Right lobe of liver (tissue), 6 donors: ENCODE data around the gene PHF21B. TPM values are rescaled to one million over a fixed set of nuclear protein-coding genes. Genes with fewer than 3 reads are reported as not detected.

Experiments used
- ATAC-seq, 4 donors: fragments of 200-7000 bp; cut with Tn5 transposase; one replicate each; pipeline ENCODE4 v1.9.1; 2020; ENCODE audit warnings: mild to moderate bottlenecking in 4 of 4, moderate library complexity in 4 of 4
- DNase-seq, 3 donors: peaks; one replicate each; pipeline ENCODE4 v3.0.0-alpha.2; 2020
- H3K27ac ChIP-seq, 3 donors: fragments of 200-600 bp; one replicate each; pipeline ENCODE4 v1.8.0; 2022
- H3K27me3 ChIP-seq, 2 donors: fragments of 200-600 bp; one replicate each; pipeline ENCODE4 v1.8.0; 2022
- H3K36me3 ChIP-seq, 4 donors: fragments of 200-600 bp; sonication (generic) in 1 of 4; one replicate each; pipeline versions ENCODE4 v1.5.1 to v1.8.0; 2017 to 2022; ENCODE audit warnings: control low read depth in 1 of 4
- H3K4me1 ChIP-seq, 4 donors: fragments of 200-600 bp; sonication (generic) in 1 of 4; one replicate each; pipeline versions ENCODE4 v1.5.1 to v1.8.0; 2017 to 2022; ENCODE audit warnings: control low read depth in 1 of 4
- H3K4me3 ChIP-seq, 3 donors: fragments of 200-600 bp; one replicate each; pipeline ENCODE4 v1.8.0; 2022
- H3K9me3 ChIP-seq, 4 donors: fragments of 200-600 bp; sonication (generic) in 1 of 4; one replicate each; pipeline versions ENCODE4 v1.5.1 to v1.8.0; 2017 to 2022; ENCODE audit warnings: control low read depth in 1 of 4
- POLR2A ChIP-seq: fragments of 450-650 bp; IDR thresholded peaks from one replicate; pipeline ENCODE4 v1.6.1; 2017; ENCODE audit warnings: antibody characterized with exemption, mild to moderate bottlenecking
- WGBS: methylation state at CpG from one replicate; pipeline ENCODE4 v1.1.6; 2018; ENCODE audit warnings: low coverage, low lambda C conversion rate; ENCODE audit not compliant: insufficient coverage; ENCODE audit errors: missing lambda C conversion rate; 5-methylcytosine and 5-hydroxymethylcytosine counted together
- intact Hi-C, 2 donors: fragments of 100-400 bp; cut with DNase I; formaldehyde crosslinking; loops; one replicate each; pipeline versions ENCODE4 v1.11.2 to v1.14.1; 2022
- total RNA-seq, 6 experiments: library from RNA; depleted of rRNA in 2 of 6; stranded (reverse); fragments of >200 nt in 2 of 6; fragmentation: NEBNext Ultra II Directional in 3 of 6; extraction: Animal tissue kit (Norgen Biotek cat#: 25700) in 3 of 6; gene quantifications; one replicate each; pipeline versions ENCODE4 v1.1.0 to v1.2.4, GENCODE V29; 2016 to 2023
- TF ChIP-seq, protein P1 (sequence below), 4 donors: fragments of 200-600 bp in 3 of 4; fragments of 450-650 bp in 1 of 4; IDR thresholded peaks; one replicate each; pipeline versions ENCODE4 v1.5.1 to v1.8.0; 2016 to 2022; ENCODE audit warnings: antibody characterized with exemption in 4 of 4, mild to moderate bottlenecking in 2 of 4
- donor health status: DM: no; HTN: yes; CAD: no.
- donor health status: DM: no; HTN: no; CAD: no.
- donor health status: DM: no; HTN: no; CAD: no.
- donor health status: DM: no; HTN: yes; CAD: no.
- donor health status: DM: no; HTN: yes; CAD: no.

The PHF21B gene
- total RNA-seq, 6 experiments from 2014 or later, result not detected

DNA sequence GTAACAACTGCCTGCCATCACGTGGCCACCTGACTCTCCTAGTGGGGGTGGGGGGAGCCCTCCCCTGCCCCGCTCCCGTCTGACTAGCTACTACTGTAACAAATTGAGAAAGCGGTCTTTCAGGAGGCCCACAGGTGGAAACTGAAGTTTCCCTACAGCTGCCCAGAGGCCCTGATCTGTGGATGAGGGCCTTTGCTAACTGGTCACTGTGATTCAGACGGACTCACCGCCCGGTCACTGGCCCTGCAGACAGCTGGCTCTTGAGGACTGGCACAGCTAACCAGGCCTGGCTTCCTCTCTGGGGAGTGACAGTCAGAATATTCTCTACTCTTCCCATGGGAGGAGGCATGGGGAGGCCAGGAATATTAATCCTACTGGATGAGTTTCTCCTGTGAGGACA lies 140.6 kb downstream of the PHF21B start:
- H3K27me3 ChIP-seq, result no peaks in the 10 kb centered on the region
- H3K4me3 ChIP-seq, result no peak overlapping the region
- H3K9me3 ChIP-seq, result no peaks in the 10 kb centered on the region
- no peak for ATAC-seq
- no peak overlapping the region for H3K27ac ChIP-seq
- WGBS, result 77% methylated on average over 3 of the region's 7 CpGs
- intact Hi-C loops, result no loop called here
- H3K36me3 ChIP-seq, result no peaks in the 10 kb centered on the region
- TF ChIP-seq POLR2A, result no peak
- TF ChIP-seq, protein P1, sequence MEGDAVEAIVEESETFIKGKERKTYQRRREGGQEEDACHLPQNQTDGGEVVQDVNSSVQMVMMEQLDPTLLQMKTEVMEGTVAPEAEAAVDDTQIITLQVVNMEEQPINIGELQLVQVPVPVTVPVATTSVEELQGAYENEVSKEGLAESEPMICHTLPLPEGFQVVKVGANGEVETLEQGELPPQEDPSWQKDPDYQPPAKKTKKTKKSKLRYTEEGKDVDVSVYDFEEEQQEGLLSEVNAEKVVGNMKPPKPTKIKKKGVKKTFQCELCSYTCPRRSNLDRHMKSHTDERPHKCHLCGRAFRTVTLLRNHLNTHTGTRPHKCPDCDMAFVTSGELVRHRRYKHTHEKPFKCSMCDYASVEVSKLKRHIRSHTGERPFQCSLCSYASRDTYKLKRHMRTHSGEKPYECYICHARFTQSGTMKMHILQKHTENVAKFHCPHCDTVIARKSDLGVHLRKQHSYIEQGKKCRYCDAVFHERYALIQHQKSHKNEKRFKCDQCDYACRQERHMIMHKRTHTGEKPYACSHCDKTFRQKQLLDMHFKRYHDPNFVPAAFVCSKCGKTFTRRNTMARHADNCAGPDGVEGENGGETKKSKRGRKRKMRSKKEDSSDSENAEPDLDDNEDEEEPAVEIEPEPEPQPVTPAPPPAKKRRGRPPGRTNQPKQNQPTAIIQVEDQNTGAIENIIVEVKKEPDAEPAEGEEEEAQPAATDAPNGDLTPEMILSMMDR (IDR thresholded peaks at IDR 0.05), result no peak
- H3K4me1 ChIP-seq, result no peaks in the 10 kb centered on the region
- no peak for DNase-seq

DNA sequence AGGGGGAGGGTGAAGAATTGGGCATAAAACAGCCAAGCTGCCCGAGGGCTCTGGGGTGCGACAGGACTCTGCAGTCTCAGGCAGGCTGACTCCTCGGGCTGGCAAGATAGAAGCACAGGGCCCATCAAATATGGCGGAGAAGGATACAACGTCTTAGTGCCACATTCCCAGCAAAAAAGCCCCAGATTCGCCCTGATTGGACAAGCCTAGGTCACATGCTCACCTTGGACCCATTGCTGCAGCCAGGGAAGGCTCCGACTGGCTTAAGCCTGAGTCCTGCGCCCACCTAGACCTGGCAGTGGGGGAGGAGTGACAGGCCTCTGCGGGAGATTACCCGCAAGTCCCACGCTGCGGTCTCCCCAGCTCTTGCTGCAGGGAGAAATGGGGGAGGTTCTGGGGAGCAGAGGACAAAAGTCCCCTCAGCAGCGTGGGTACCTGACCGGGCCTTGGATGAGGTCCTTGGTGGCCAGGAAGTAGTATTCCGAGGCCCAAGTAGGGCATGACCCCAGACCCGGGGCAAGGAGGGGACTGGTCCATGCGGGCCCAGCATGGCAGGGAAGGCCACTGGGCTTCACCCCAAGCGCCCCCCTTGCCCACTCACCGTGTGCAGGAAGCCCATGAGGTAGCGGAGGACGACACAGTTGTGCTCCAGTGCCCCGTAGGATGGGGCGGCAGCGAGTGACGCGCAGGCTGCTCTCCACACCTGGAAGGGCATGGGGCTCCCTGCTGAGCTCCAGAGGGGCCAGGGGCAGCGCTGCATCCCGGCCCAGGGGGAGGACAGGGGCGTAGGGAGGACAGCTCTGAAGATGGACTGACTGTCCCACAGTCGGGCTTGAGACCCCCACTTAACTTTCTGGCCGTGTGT lies 144.4 kb downstream of the PHF21B start:
- Histone ChIP-seq H3K36me3 (no peaks in the 10 kb centered on the region), H3K27ac (no peak overlapping the region), H3K9me3 (no peaks in the 10 kb centered on the region), H3K4me1 (no peaks in the 10 kb centered on the region), H3K27me3 (no peaks in the 10 kb centered on the region), H3K4me3 (no peak overlapping the region)
- no peak for DNase-seq
- 82% methylated on average over 3 of the region's 31 CpGs for WGBS
- intact Hi-C loops, result no loop called here
- ATAC-seq, result no peak
- TF ChIP-seq, protein P1 (IDR thresholded peaks at IDR 0.05), result no peak
- TF ChIP-seq POLR2A, result no peak

DNA sequence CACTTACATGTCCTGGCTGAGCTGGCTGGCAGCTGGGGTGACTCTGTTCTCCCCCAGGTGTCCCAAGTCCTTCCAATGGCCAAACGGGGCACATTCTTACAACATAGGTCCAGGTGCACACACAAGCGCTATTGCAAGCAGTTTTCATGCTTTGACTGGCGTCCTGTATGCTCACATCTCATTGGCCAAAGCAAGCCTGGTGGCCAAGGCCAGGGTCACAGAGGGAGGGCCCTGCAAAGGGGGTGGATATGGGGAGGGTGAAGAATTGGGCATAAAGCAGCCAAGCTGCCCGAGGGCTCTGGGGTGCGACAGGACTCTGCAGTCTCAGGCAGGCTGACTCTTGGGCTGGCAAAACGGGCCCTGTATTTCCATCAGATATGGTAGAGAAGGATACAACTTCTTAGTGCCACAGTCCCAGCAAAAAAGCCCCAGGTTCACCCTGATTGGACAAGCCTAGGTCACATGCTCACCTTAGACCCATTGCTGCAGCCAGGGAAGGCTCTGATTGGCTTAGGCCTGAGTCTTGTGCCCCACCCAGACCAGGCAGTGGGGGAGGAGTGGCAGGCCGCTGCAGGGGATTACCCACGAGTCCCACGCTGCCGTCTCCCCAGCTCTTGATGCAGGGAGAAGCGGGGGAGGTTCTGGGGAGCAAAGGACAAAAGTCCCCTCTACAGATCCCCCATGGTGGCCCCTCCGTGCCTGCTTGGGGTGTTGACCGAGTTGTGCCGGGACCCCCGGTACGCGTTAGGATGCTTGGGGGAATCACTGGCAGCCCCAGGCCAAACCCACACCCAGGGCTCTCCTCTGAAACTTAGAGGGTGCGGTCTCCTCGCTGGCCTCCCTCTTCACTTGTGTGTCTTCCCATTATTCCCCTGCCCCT lies 146.6 kb downstream of the PHF21B start:
- no peaks in the 10 kb centered on the region for H3K9me3 ChIP-seq
- intact Hi-C loops, result no loop called here
- H3K27ac ChIP-seq, result no peak overlapping the region
- no peaks in the 10 kb centered on the region for H3K27me3 ChIP-seq
- no peaks in the 10 kb centered on the region for H3K4me1 ChIP-seq
- H3K4me3 ChIP-seq, result no peak overlapping the region
- 82% methylated on average over 4 of the region's 19 CpGs for WGBS
- H3K36me3 ChIP-seq, result no peaks in the 10 kb centered on the region
- TF ChIP-seq, protein P1 (IDR thresholded peaks at IDR 0.05), result no peak
- no peak for TF ChIP-seq POLR2A
- DNase-seq, result no peak
- ATAC-seq, result no peak

DNA sequence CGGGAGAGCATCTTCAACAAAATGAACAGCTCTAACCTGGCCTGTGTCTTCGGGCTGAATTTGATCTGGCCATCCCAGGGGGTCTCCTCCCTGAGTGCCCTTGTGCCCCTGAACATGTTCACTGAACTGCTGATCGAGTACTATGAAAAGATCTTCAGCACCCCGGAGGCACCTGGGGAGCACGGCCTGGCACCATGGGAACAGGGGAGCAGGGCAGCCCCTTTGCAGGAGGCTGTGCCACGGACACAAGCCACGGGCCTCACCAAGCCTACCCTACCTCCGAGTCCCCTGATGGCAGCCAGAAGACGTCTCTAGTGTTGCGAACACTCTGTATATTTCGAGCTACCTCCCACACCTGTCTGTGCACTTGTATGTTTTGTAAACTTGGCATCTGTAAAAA lies 147.5 kb downstream of the PHF21B start:
- WGBS, result 71% methylated on average over 6 of the region's 11 CpGs
- H3K27me3 ChIP-seq, result no peaks in the 10 kb centered on the region
- no peak overlapping the region for H3K4me3 ChIP-seq
- no peak for TF ChIP-seq POLR2A
- TF ChIP-seq, protein P1 (IDR thresholded peaks at IDR 0.05), result no peak
- no peaks in the 10 kb centered on the region for H3K36me3 ChIP-seq
- H3K9me3 ChIP-seq, result no peaks in the 10 kb centered on the region
- no peak overlapping the region for H3K27ac ChIP-seq
- intact Hi-C loops, result no loop called here
- DNase-seq (no peak), ATAC-seq (no peak)
- no peaks in the 10 kb centered on the region for H3K4me1 ChIP-seq
